NCI-H460 (cell line): ENCODE results near the gene SLC23A2. TPM values are rescaled to one million over a fixed set of nuclear protein-coding genes. Genes with fewer than 3 reads are reported as not detected.
A peak's percentile ranks its signal among the peaks of the same experiment; 100 is the strongest.

ENCODE experiments used
- DNase-seq: peaks from one replicate; pipeline ENCODE4 v3.0.0-alpha.2; 2016; ENCODE audit warnings: low read depth; ENCODE audit errors: extremely low read depth
- total RNA-seq: library from RNA; depleted of rRNA; stranded (reverse); fragments of >200 nt; shearing (Covaris generic); gene quantifications from 2 replicates; pipeline ENCODE4 v1.2.3, GENCODE V29; 2014

The SLC23A2 gene
- total RNA-seq, 1 experiment from 2014 or later: 20.5 TPM

DNA sequence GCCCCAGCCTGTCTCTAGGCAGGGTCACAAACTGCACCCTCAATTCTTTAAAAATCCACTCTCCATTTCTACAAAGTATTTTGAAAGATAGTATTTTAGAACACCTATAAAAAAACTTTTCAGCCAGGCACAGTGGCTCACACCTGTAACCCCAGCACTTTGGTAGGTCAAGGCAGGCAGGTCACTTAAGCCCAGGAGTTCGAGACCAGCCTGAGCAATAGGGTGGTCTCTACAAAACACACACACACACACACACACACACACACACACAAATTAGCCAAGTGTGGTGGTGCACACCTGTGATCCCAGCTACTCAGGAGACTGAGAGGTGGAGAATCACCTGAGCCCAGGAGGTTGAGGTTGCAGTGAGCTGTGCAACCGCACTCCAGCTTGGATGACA is 30.2 kb downstream of the SLC23A2 start:
- no peak for DNase-seq

DNA sequence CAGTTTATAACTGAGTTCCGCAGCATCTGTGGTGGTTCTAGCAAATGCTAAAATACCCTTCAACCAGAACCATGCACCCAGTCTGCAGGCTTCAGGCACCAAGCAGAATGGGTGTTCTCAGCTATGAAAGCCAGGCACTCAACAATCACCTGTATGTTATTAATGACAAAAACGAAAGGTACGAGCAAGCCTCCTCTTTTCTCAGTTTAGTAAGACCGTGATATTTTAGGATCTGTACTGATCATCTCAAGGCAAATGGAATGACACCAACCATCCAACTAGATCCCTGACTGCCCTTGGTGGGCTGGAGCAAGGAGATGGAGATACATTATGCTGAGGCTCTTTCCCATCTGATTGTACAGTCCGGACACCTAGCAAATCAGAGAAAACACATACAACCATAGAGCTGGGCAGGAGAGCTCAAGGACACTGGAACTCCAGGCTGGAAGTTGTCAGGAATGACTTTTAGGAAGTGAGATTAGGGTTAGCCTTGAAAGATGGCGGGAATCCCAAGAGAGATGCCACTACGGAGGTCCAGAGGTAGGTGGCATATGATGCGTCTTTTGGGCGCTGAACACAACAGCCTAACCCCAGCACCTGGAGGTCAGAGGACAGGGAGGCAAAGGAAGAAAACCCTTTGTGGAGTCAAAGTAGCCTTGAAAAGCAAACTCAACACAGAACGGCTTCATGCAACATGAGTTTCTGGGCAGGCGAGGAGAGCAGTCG is 33.4 kb downstream of the SLC23A2 start:
- DNase-seq: no peak

DNA sequence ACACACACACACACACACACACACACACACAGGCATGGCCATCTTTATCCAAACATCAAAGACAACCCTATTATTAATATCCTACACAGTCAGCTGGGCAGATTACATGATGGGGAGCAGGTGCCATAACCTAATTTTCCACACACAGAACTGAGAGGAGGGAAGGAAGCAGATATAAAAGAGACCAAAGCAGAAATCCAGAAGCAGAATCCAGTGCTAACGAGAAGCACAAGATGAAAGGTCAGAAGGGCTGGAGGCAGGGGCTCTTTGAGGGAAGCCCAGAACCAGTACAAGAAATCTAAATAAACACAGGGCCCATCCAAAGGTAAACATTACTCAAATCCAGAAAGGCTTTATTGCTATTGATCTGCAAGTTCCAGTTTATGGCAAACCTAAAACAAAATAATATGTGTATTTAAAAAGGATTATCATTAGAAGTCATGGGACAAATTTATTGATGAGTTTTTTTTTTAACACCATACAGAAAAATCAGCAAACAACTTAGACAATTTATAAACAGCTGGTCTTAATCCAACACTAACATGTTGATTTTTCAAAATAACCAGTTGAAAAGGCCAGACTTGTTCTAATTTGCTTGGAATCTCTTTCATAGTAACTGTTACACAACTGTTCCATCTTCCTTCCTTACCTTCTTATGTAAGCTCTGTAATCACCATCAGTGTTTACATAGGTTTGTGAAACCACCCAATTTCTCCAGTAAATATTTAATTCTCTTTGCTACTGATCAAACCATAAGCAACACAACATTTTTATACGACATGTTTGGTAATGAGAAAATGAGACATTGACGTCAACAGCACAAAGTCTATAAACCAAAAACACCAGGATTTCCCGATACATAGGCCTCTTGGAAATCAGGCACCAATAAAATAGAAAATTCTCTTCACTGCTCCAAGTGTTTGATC is 34.2 kb downstream of the SLC23A2 start:
- peak; percentile 34 for DNase-seq

- DNase-seq: no peak
Observed at GRCh38 chr20:4962241-4962855, 39.0 kb downstream of the SLC23A2 start.

- peak; percentile 47 for DNase-seq
Observed at GRCh38 chr20:4961746-4962145, 39.6 kb downstream of the SLC23A2 start.

GRCh38 chr20:4959592-4959991 is 41.7 kb downstream of the SLC23A2 start:
- no peak for DNase-seq

- DNase-seq: no peak
Observed at GRCh38 chr20:4957939-4958362, 43.4 kb downstream of the SLC23A2 start.

DNA sequence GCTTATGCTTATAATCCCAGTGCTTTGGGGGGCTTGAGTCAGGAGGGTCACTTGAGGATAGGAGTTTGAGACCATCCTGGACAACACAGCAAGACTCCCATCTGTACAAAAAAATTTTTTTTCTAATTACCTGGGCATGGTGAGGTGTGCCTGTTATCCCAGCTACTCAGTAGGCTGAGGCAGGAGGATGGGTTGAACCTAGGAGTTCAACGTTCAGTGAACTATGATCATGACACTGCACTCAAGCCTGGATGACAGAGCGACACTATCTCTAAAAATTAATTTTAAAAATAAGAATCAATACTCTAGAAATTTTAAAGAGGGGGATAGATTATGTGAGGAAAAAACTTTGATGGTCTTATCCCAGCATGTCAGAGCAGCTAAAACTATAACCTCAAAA is 44.1 kb downstream of the SLC23A2 start:
- no peak for DNase-seq

DNA sequence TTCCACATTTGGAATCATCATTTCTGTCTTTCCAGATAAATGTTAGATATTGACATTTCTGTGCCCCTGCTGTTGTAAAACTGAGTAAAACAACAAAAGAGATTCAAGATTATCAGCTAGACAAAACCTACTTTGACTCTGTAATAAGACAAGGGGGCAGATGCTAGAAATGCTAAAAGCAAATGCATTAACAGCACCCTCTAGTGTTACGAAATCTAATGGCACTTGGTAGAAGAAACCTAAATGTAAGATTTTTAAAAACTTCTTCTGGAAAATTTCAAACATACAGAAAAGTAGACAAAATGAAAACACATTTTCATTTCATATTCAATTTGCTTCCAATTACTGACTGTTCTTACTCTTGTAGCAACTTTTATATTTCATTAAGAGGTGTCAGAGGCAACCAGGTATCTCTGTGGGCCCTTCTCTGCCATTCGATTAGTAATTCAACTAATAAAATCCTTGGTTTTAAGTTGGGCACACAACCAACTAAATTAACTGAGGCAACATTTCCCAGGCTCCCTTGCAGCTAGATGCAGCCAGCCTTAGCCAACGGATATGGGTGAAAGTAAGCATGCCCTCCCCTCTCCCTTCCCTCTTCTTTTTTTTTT is 45.0 kb downstream of the SLC23A2 start:
- peak; percentile 46 for DNase-seq

- DNase-seq: no peak
Observed at GRCh38 chr20:4953881-4954280, 47.4 kb downstream of the SLC23A2 start.

- DNase-seq: no peak
Observed at GRCh38 chr20:4952229-4952628, 49.1 kb downstream of the SLC23A2 start.

DNA sequence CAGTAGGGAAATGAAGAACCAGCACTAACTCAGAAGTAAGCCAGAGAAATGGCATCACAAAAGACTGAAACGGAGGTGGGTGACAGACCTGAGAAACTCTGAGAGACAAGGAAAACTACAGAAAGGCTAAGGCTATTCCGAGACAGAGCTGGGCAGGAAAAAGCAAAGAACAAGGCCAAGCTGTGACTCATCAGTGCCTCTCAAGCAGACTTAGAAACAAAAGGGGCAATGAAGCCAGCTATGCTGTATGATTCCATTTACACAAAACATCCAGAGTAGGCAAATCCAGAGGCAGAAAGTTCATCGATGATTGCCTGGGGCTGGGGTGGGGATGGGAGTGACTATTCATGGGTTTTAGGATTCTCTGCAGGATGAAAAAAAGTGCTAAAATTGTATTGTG is 50.0 kb downstream of the SLC23A2 start:
- DNase-seq: no peak

GRCh38 chr20:4950841-4951240 is 50.5 kb downstream of the SLC23A2 start:
- no peak for DNase-seq

GRCh38 chr20:4950437-4950836 is 50.9 kb downstream of the SLC23A2 start:
- no peak for DNase-seq

GRCh38 chr20:4949833-4950178 is 51.5 kb downstream of the SLC23A2 start:
- no peak for DNase-seq

GRCh38 chr20:4947817-4948559 is 53.3 kb downstream of the SLC23A2 start:
- no peak for DNase-seq

DNA sequence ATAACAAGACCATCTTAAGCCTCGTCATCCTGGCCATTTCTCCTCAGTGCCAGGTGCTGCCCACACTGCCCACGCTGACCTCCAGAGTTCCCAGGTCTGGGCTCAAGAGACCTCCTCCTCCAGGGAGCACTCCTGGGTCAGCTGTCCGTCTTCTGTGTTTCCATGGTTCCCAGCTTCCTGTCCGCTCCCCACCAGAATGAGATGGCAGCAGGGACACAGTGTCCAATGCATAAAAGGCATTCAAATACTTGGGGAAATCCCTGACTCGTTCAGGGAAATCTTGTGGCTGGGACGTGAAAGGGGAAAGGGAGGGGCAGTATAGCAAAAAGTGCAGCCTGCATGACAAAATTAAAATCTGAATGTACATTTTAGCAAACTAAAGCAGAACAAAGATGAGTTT is 54.3 kb downstream of the SLC23A2 start:
- no peak for DNase-seq

- no peak for DNase-seq
Observed at GRCh38 chr20:4946585-4946984, 54.7 kb downstream of the SLC23A2 start.

DNA sequence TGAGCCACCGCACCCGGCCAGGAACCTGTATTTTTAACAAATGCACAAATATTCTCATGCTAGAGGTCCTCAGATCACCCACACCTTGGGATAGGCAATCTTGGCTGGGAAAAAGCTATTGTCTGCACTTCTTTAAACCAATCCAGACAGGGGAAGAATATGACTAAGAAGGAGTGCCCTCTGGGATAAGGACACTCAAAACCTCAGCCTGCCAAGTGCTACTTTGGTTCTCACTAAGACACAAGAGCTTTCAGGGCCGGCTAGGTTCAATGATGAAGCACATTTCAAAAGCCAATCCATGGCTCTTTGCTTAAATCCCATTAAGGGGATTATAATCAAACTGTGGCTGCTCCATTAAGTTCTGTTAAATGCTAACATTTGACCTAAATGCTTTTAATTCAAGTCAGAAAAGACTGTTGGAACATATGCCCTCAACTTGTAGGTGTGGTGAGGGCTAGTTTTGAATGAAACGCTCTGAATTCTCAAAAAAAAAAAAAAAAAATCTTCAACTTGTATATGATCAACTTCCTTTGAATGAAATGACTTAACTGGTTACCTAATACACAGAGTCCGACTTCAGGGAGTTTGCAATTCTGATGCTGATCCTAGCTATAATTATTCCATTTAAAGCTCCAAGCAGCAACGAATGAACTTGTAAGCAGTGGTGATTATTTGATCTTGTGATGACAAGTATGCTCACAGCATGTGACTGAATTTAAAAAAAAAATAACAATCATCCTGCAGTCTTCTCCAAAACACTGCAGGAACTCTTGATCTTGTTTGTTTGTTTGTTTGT is 56.6 kb downstream of the SLC23A2 start:
- DNase-seq: no peak

- DNase-seq: no peak
Observed at GRCh38 chr20:4942331-4942730, 59.0 kb downstream of the SLC23A2 start.
